HepG2 (cell line): ENCODE results near the gene TXNL4A. TPM values are rescaled to one million over a fixed set of nuclear protein-coding genes. Genes with fewer than 3 reads are reported as not detected.

Experiments
- CREB1 ChIP-seq, 2 experiments: fragments of 450-650 bp in 1 of 2; IDR thresholded peaks; 2 replicates each; pipeline ENCODE4 v1.6.1; 2016 to 2017; ENCODE audit warnings: control low read depth in 1 of 2, mild to moderate bottlenecking in 1 of 2, missing compliant biosample characterization in 1 of 2, missing genetic modification characterization in 1 of 2
- HOXA3 ChIP-seq: sonication (generic); formaldehyde crosslinking; IDR thresholded peaks from 2 replicates; pipeline ENCODE4 v1.5.0; 2020; ENCODE audit warnings: missing genetic modification reagents
- MATR3 ChIP-seq: sonication (generic); formaldehyde crosslinking; IDR thresholded peaks from 2 replicates; pipeline ENCODE4 v1.4.0; 2020; ENCODE audit warnings: missing genetic modification reagents
- NFATC3 ChIP-seq: sonication (generic); formaldehyde crosslinking; IDR thresholded peaks from 2 replicates; pipeline ENCODE4 v1.5.1; 2020; ENCODE audit warnings: mild to moderate bottlenecking, missing genetic modification reagents
- NFE2L1 ChIP-seq: sonication (generic); formaldehyde crosslinking; IDR thresholded peaks from 2 replicates; pipeline ENCODE4 v1.4.0; 2020; ENCODE audit warnings: missing genetic modification reagents, mild to moderate bottlenecking, borderline replicate concordance
- PHF20 ChIP-seq: sonication (generic); formaldehyde crosslinking; IDR thresholded peaks from 2 replicates; pipeline ENCODE4 v1.5.0; 2020; ENCODE audit warnings: mild to moderate bottlenecking, missing genetic modification reagents
- RXRB ChIP-seq: IDR thresholded peaks from 2 replicates; pipeline ENCODE4 v1.6.1; 2016; ENCODE audit warnings: borderline replicate concordance, missing genetic modification reagents, missing compliant biosample characterization
- SIX1 ChIP-seq: sonication (generic); formaldehyde crosslinking; IDR thresholded peaks from 2 replicates; pipeline ENCODE4 v1.4.0; 2020; ENCODE audit warnings: missing genetic modification reagents, borderline replicate concordance
- ZFP37 ChIP-seq: sonication (generic); formaldehyde crosslinking; IDR thresholded peaks from 2 replicates; pipeline ENCODE4 v1.4.0; 2020; ENCODE audit warnings: missing genetic modification reagents, borderline replicate concordance
- ZNF230 ChIP-seq: sonication (generic); formaldehyde crosslinking; IDR thresholded peaks from 2 replicates; pipeline ENCODE4 v1.4.0; 2020; ENCODE audit warnings: mild to moderate bottlenecking, missing genetic modification reagents
- ZNF280D ChIP-seq: sonication (generic); formaldehyde crosslinking; IDR thresholded peaks from 2 replicates; pipeline ENCODE4 v1.5.1; 2020; ENCODE audit warnings: mild to moderate bottlenecking, missing genetic modification reagents
- ZNF468 ChIP-seq: sonication (generic); formaldehyde crosslinking; IDR thresholded peaks from 2 replicates; pipeline ENCODE4 v1.8.0; 2022; ENCODE audit warnings: mild to moderate bottlenecking, moderate library complexity, missing genetic modification reagents
- ZNF549 ChIP-seq: sonication (generic); formaldehyde crosslinking; IDR thresholded peaks from 2 replicates; pipeline ENCODE4 v1.5.0; 2020; ENCODE audit warnings: missing genetic modification reagents
- ZNF563 ChIP-seq: sonication (generic); formaldehyde crosslinking; IDR thresholded peaks from 2 replicates; pipeline ENCODE4 v1.8.0; 2022; ENCODE audit warnings: mild to moderate bottlenecking, moderate library complexity, missing genetic modification reagents
- ZNF609 ChIP-seq: sonication (generic); formaldehyde crosslinking; IDR thresholded peaks from 2 replicates; pipeline ENCODE4 v1.4.0; 2020; ENCODE audit warnings: mild to moderate bottlenecking, missing genetic modification reagents, borderline replicate concordance
- ZNF639 ChIP-seq: conservative IDR thresholded peaks from 2 replicates; pipeline ENCODE4 v1.6.1; 2018; ENCODE audit warnings: missing genetic modification reagents
- ZNF746 ChIP-seq: sonication (generic); formaldehyde crosslinking; IDR thresholded peaks from 2 replicates; pipeline ENCODE4 v1.8.0; 2022; ENCODE audit warnings: mild to moderate bottlenecking, missing genetic modification reagents
- ZNF768 ChIP-seq: sonication (generic); formaldehyde crosslinking; IDR thresholded peaks from 2 replicates; pipeline ENCODE4 v1.4.0; 2020; ENCODE audit warnings: missing genetic modification reagents
- ZNF816 ChIP-seq: sonication (generic); formaldehyde crosslinking; IDR thresholded peaks from 2 replicates; pipeline ENCODE4 v1.8.0; 2022; ENCODE audit warnings: missing genetic modification reagents, mild to moderate bottlenecking, borderline replicate concordance
- polyA plus RNA-seq, 8 experiments: library from polyadenylated mRNA; depleted of rRNA in 3 of 8; stranded (reverse) in 7 of 8; unstranded in 1 of 8; fragments of >200 nt; fragmentation: Illumina TruSeq in 4 of 8; extraction: Trizol in 4 of 8; gene quantifications; 2 replicates each; pipeline versions ENCODE4 v1.2.1 to v1.2.3, GENCODE V29; 2011 to 2016; ENCODE audit warnings: low read depth in 4 of 8, missing spikeins in 1 of 8, mixed read lengths in 1 of 8; ENCODE audit not compliant: insufficient read depth in 1 of 8
- total RNA-seq, 5 experiments: library from RNA; depleted of rRNA; stranded (reverse); fragments of >200 nt; fragmentation: Illumina TruSeq; extraction: Trizol; gene quantifications; 2 replicates each; pipeline ENCODE4 v1.2.3, GENCODE V29; 2016; ENCODE audit warnings: low read depth in 1 of 5

TXNL4A gene
- total and polyA plus RNA-seq, 2 of the 13 experiments (the other 11 are each of a cell fraction or from before 2014, with no cell fraction given): 172 to 202 TPM

DNA sequence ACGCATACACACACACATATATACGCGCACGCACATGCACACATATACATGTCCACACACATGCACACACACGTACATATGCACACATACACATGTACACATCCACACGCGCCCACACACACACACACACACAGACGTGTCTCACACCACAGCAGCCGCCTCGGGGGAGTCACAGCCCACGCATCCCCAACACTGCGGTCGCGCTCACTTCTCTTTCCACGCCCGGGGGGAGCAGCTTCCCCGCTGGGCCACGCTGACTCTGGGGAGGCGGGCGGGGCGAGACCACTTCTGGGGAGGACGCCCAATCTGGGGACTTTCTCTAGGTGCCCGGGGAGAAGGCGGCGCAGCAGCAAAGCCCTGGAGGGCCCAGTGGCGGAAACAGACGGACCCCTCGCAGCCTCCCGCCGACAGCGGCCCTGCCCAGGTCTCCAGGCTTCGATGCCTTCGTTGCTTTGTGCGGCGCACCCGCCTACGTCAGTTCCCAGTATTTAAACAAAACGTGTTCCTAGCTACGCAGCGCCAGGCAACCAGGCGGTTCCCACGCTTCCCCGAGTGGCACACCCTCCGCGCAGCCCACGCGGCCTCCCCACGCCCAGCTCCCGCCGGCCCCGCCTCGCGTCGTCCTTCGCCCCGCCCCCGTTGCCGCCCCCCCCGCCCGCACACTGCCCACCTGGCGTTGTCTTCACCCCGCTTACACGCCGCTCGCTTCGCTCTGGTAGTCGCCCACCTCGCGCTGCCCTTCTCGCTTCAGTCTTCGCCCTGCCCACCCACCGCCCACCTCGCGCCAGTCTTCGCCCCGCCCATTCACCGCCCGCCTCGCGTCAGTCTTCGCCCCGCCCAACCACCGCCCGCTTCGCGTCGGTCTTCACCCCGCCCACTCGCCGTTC lies 45.1 kb upstream of the TXNL4A start (continued):
- TF ChIP-seq ZNF639 (CRISPR knock-in tag) (no peak), HOXA3 (CRISPR knock-in tag) (peak; percentile 62), ZNF746 (CRISPR knock-in tag) (no peak), ZNF563 (no peak), ZFP37 (0 out of 2 replicates have a peak, but pooled peaks have one; percentile 28), ZNF280D (no peak), ZNF230 (CRISPR knock-in tag) (0 out of 2 replicates have a peak, but pooled peaks have one; percentile 60), ZNF609 (CRISPR knock-in tag) (no peak), NFATC3 (CRISPR knock-in tag) (no peak), CREB1 (IDR thresholded peaks at IDR 0.05) (no peak), CREB1 (CRISPR knock-in tag; IDR thresholded peaks at IDR 0.05) (no peak), SIX1 (CRISPR knock-in tag) (no peak; the same call in 1 of the 2 replicates), ZNF768 (CRISPR knock-in tag) (peak; percentile 27), ZNF468 (CRISPR knock-in tag) (no peak), MATR3 (CRISPR knock-in tag) (no peak), NFE2L1 (CRISPR knock-in tag) (no peak), ZNF549 (CRISPR knock-in tag) (no peak), ZNF816 (CRISPR knock-in tag) (no peak), RXRB (CRISPR knock-in tag) (no peak), PHF20 (no peak)
